Prostate gland (tissue), 2 donors: ENCODE results near the gene HELB. TPM values are rescaled to one million over a fixed set of nuclear protein-coding genes. Genes with fewer than 3 reads are reported as not detected.

Experiments used
- DNase-seq: peaks from one replicate; pipeline ENCODE4 v3.0.0-alpha.2; 2019; ENCODE audit warnings: low spot score
- H3K27ac ChIP-seq, 2 donors: fragments of 200-600 bp; sonication (generic); 2 replicates each; pipeline ENCODE4 v1.5.1; 2017 to 2019
- H3K27me3 ChIP-seq: fragments of 200-600 bp; sonication (generic); replicated peaks from 2 replicates; pipeline ENCODE4 v1.5.1; 2019; ENCODE audit not compliant: insufficient read depth
- H3K36me3 ChIP-seq, 2 donors: fragments of 200-600 bp; sonication (generic); 1 replicate in 1 of 2; 2 replicates in 1 of 2; pipeline versions ENCODE4 v1.5.1 to v1.8.1; 2017 to 2019
- H3K4me1 ChIP-seq: fragments of 200-600 bp; sonication (generic); replicated peaks from 2 replicates; pipeline ENCODE4 v1.5.1; 2019
- H3K4me3 ChIP-seq, 2 donors: fragments of 200-600 bp; sonication (generic); 2 replicates each; pipeline ENCODE4 v1.5.1; 2017 to 2019
- H3K9me3 ChIP-seq: fragments of 200-600 bp; sonication (generic); 2 replicates; pipeline ENCODE4 v1.5.1; 2017
- POLR2A ChIP-seq: fragments of 450-650 bp; IDR thresholded peaks from one replicate; pipeline ENCODE4 v1.6.1; 2016; ENCODE audit warnings: antibody characterized with exemption, mild to moderate bottlenecking
- POLR2AphosphoS5 ChIP-seq: sonication (generic); formaldehyde crosslinking; IDR thresholded peaks from one replicate; pipeline ENCODE4 v1.6.1; 2017; ENCODE audit warnings: antibody characterized with exemption
- WGBS: methylation state at CpG from one replicate; pipeline ENCODE4 v1.1.5; 2018; 5-methylcytosine and 5-hydroxymethylcytosine counted together
- intact Hi-C: fragments of 100-400 bp; cut with DNase I; formaldehyde crosslinking; loops from one replicate; pipeline ENCODE4 v1.14.2; 2022
- total RNA-seq, 2 donors: library from RNA; depleted of rRNA; stranded (reverse); fragments of >200 nt; gene quantifications; one replicate each; pipeline ENCODE4 v1.1.0, GENCODE V29; 2016
- TF ChIP-seq, protein P1 (sequence below), 4 experiments: fragments of 200-600 bp in 2 of 4; fragments of 450-650 bp in 2 of 4; sonication (generic) in 2 of 4; IDR thresholded peaks; 1 replicate in 3 of 4; 2 replicates in 1 of 4; pipeline ENCODE4 v1.5.1; 2016 to 2019; ENCODE audit warnings: antibody characterized with exemption in 4 of 4, mild to moderate bottlenecking in 2 of 4, moderate library complexity in 2 of 4

The HELB gene
- total RNA-seq, 2 donors from 2014 or later, result 2.7 to 4.1 TPM

GRCh38 chr12:66309606-66310005, 7.3 kb downstream of the HELB start:
- no peak for TF ChIP-seq POLR2AphosphoS5
- TF ChIP-seq, protein P1, sequence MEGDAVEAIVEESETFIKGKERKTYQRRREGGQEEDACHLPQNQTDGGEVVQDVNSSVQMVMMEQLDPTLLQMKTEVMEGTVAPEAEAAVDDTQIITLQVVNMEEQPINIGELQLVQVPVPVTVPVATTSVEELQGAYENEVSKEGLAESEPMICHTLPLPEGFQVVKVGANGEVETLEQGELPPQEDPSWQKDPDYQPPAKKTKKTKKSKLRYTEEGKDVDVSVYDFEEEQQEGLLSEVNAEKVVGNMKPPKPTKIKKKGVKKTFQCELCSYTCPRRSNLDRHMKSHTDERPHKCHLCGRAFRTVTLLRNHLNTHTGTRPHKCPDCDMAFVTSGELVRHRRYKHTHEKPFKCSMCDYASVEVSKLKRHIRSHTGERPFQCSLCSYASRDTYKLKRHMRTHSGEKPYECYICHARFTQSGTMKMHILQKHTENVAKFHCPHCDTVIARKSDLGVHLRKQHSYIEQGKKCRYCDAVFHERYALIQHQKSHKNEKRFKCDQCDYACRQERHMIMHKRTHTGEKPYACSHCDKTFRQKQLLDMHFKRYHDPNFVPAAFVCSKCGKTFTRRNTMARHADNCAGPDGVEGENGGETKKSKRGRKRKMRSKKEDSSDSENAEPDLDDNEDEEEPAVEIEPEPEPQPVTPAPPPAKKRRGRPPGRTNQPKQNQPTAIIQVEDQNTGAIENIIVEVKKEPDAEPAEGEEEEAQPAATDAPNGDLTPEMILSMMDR (IDR thresholded peaks at IDR 0.05), result no peak
- TF ChIP-seq POLR2A, result no peak
- 100% methylated on average over 1 of the region's 1 CpG for WGBS
- Histone ChIP-seq H3K9me3 (no peaks in the 10 kb centered on the region), H3K36me3 (no peaks in the 10 kb centered on the region), H3K4me1 (no peaks in the 10 kb centered on the region), H3K4me3 (no peak overlapping the region), H3K27ac (no peak overlapping the region), H3K27me3 (no peaks in the 10 kb centered on the region)
- intact Hi-C loops, result loop anchor here (10.0 kb wide), 1 partner anchor 165 kb away; no protein-coding TSS in a partner anchor
- no peak for DNase-seq

GRCh38 chr12:66312189-66312588, 9.9 kb downstream of the HELB start:
- no peaks in the 10 kb centered on the region for H3K4me1 ChIP-seq
- H3K36me3 ChIP-seq, result no peaks in the 10 kb centered on the region
- no peaks in the 10 kb centered on the region for H3K27me3 ChIP-seq
- H3K4me3 ChIP-seq, result no peak overlapping the region
- TF ChIP-seq POLR2AphosphoS5 (no peak), POLR2A (no peak)
- TF ChIP-seq, protein P1 (IDR thresholded peaks at IDR 0.05), result no peak
- DNase-seq, result no peak
- intact Hi-C loops, result no loop called here
- H3K9me3 ChIP-seq, result no peaks in the 10 kb centered on the region
- WGBS, result 73% methylated on average over 1 of the region's 1 CpG
- H3K27ac ChIP-seq, result no peak overlapping the region

- TF ChIP-seq, protein P1 (IDR thresholded peaks at IDR 0.05), result no peak
- TF ChIP-seq POLR2A (no peak), POLR2AphosphoS5 (no peak)
- no peaks in the 10 kb centered on the region for H3K4me1 ChIP-seq
- intact Hi-C loops, result no loop called here
- H3K9me3 ChIP-seq, result no peaks in the 10 kb centered on the region
- H3K36me3 ChIP-seq, result no peaks in the 10 kb centered on the region
- no peaks in the 10 kb centered on the region for H3K27me3 ChIP-seq
- H3K4me3 ChIP-seq, result no peak overlapping the region
- no peak for DNase-seq
- H3K27ac ChIP-seq, result no peak overlapping the region
Measured at GRCh38 chr12:66314278-66314677, 12.0 kb downstream of the HELB start.

DNA sequence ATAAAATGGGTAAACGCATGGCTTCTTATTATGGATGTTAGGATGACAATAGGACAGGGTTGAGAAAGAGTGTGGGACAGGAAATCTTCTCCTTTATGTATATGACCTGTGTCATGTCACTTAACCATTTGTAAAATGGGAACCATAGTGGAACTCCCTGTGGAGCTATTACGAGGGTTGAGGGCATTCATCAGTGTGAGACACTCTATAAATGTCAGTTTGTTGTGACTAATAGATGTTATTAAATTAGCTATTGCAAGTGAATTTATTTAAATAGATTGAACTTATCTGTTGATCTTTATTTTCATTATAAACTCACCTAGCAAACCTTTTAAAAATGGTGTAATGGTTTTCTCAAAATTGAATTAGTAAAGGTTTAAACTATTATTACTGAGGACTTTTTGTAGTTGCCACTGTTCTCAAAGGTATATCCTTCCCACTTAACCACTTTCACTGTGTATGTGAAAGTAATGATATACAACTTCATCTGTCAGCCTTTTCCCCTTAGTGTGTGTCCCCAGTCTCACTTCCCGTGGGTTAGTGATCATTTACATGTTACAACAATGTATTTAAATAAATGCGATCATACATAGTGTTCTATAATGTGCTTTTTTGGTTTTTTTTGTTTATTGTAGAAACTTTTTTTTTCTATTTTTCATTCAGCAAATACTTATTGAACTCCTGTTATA, 17.1 kb downstream of the HELB start:
- H3K27me3 ChIP-seq, result no peaks in the 10 kb centered on the region
- DNase-seq, result no peak
- no peak overlapping the region for H3K27ac ChIP-seq
- H3K9me3 ChIP-seq, result no peaks in the 10 kb centered on the region
- H3K4me3 ChIP-seq, result no peak overlapping the region
- 49% methylated on average over 4 of the region's 4 CpGs for WGBS
- no peaks in the 10 kb centered on the region for H3K4me1 ChIP-seq
- TF ChIP-seq, protein P1 (IDR thresholded peaks at IDR 0.05), result no peak
- TF ChIP-seq POLR2AphosphoS5 (no peak), POLR2A (no peak)
- H3K36me3 ChIP-seq, result no peaks in the 10 kb centered on the region
- intact Hi-C loops, result no loop called here

DNA sequence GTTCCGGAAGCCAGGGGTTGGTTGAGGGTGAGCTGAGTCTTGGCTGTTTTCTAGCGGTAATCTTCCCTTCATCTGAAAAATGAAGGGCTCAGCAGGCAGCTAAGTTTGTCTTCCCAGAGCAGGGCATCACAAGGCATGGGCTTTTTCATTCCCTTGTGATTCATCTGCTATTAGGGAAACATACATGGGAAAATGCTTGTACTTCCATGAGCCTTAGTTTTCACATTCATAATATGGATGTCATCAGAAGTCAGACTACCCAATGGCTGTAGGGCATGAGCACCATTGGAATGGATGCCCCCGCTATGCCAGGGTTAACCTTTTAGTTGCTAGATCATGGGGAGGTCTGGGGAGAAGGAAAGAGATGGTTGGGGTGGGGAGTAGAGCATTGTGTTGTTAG, 18.7 kb downstream of the HELB start:
- 98% methylated on average over 3 of the region's 3 CpGs for WGBS
- no peak overlapping the region for H3K4me3 ChIP-seq
- no peak for DNase-seq
- H3K36me3 ChIP-seq, result no peaks in the 10 kb centered on the region
- H3K27me3 ChIP-seq, result no peaks in the 10 kb centered on the region
- no peaks in the 10 kb centered on the region for H3K9me3 ChIP-seq
- H3K27ac ChIP-seq, result no peak overlapping the region
- TF ChIP-seq POLR2AphosphoS5, result no peak
- TF ChIP-seq, protein P1 (IDR thresholded peaks at IDR 0.05), result no peak
- no peak for TF ChIP-seq POLR2A
- no peaks in the 10 kb centered on the region for H3K4me1 ChIP-seq
- intact Hi-C loops, result no loop called here
